Activated CD4-positive, alpha-beta T cell treated with anti-CD3 and anti-CD28 coated beads for 36 hours (primary cell): ENCODE measurements around the gene ABCB8. TPM values are rescaled to one million over a fixed set of nuclear protein-coding genes. Genes with fewer than 3 reads are reported as not detected.

Source experiments
- ATAC-seq: fragments of 200-7000 bp; cut with Tn5 transposase; one replicate; pipeline ENCODE4 v1.10.0; 2021; ENCODE audit warnings: mild to moderate bottlenecking, moderate library complexity
- CTCF ChIA-PET: fragments of 350-600 bp; sonication (Branson Sonifier 250); formaldehyde crosslinking; loops from one replicate; lab custom pipeline; 2021; ENCODE audit warnings: antibody characterized with exemption; lab: Charles Lee
- POLR2A ChIA-PET: fragments of 350-600 bp; sonication (Branson Sonifier 250); formaldehyde crosslinking; loops from one replicate; lab custom pipeline; 2021; ENCODE audit warnings: antibody characterized with exemption, inconsistent platforms; lab: Charles Lee
- DNase-seq: peaks from one replicate; pipeline ENCODE4 v3.0.0-alpha.2; 2020
- H3K27ac Mint-ChIP-seq: one replicate; pipeline ENCODE4 v1.8.0; 2021; ENCODE audit warnings: mixed read lengths
- H3K27me3 Mint-ChIP-seq: one replicate; pipeline ENCODE4 v1.8.0; 2021; ENCODE audit warnings: mixed read lengths
- H3K36me3 Mint-ChIP-seq: one replicate; pipeline ENCODE4 v1.8.0; 2021; ENCODE audit warnings: low read depth, mixed read lengths
- H3K4me1 Mint-ChIP-seq: one replicate; pipeline ENCODE4 v1.8.0; 2021; ENCODE audit warnings: mixed read lengths
- H3K4me3 Mint-ChIP-seq: one replicate; pipeline ENCODE4 v1.8.0; 2021; ENCODE audit warnings: mild to moderate bottlenecking, moderate library complexity, mixed read lengths
- H3K9me3 Mint-ChIP-seq: one replicate; pipeline ENCODE4 v1.8.0; 2021; ENCODE audit warnings: low read depth, mixed read lengths
- intact Hi-C, 2 experiments: fragments of 100-400 bp; cut with DNase I in 1 of 2; cut with micrococcal nuclease in 1 of 2; formaldehyde crosslinking; loops; one replicate each; pipeline versions ENCODE4 v1.14.2 to v1.15.1; 2022 to 2024; cut with DNase I, micrococcal nuclease
- total RNA-seq, 2 experiments: library from RNA; stranded (reverse); gene quantifications; one replicate each; pipeline ENCODE4 v1.2.3, GENCODE V29; 2021

ABCB8 gene
- total RNA-seq, 2 experiments from 2014 or later: 41.9 to 44.5 TPM

GRCh38 chr7:151064454-151064853, 36.2 kb downstream of the ABCB8 start:
- Mint-ChIP-seq H3K9me3 (no peaks in the 10 kb centered on the region), H3K27ac (no peak overlapping the region), H3K27me3 (no peaks in the 10 kb centered on the region), H3K36me3 (peaks cover 14% of the 10 kb centered on the region), H3K4me1 (peaks cover 12% of the 10 kb centered on the region), H3K4me3 (no peak overlapping the region)
- intact Hi-C loops: no loop called here
- ChIA-PET POLR2A (no interaction called here), CTCF (interaction anchor here (0.5 to 1.1 kb wide), 2 partner anchors 46 to 304 kb away, joined by 3 read pairs; no protein-coding TSS in a partner anchor)
- DNase-seq (no peak), ATAC-seq (no peak)

- no peak for ATAC-seq
- Mint-ChIP-seq H3K9me3 (no peaks in the 10 kb centered on the region), H3K36me3 (peaks cover 17% of the 10 kb centered on the region), H3K4me1 (peaks cover 12% of the 10 kb centered on the region), H3K27ac (no peak overlapping the region), H3K4me3 (no peak overlapping the region), H3K27me3 (no peaks in the 10 kb centered on the region)
- no peak for DNase-seq
- ChIA-PET CTCF (interaction anchor here (1.1 kb wide), 1 partner anchor 45 kb away, joined by 3 read pairs; no protein-coding TSS in a partner anchor), POLR2A (interaction anchor here (0.6 kb wide), 1 partner anchor 15 kb away, joined by 3 read pairs; no protein-coding TSS in a partner anchor)
- intact Hi-C loops: no loop called here
These were observed 36.7 kb downstream of the ABCB8 start for GRCh38 chr7:151064993-151065392.

DNA sequence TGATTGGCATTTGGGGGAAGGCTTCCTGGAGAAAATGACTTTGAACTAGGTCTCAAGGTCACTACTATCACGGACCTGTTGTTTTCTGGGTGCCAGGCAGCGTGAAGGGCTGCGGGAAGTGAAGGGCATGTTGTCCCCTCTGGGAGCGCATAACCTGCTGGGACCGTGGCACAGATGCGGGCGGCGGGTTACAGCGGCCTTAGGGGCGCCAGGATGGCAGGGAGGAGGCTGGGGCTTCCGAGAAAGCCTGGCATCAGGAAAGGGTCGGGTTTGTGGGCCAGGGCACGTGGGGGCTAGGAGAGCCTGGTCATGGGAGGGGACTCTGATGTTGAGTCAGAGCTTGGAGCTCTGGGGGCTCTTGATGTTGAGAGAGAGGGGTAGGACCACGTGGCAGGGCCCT, 37.3 kb downstream of the ABCB8 start:
- no peaks in the 10 kb centered on the region for H3K27me3 Mint-ChIP-seq
- ChIA-PET CTCF (interaction anchor here (1.5 kb wide), 1 partner anchor 45 kb away, joined by 3 read pairs; no protein-coding TSS in a partner anchor), POLR2A (interaction anchor here (0.6 kb wide), 1 partner anchor 15 kb away, joined by 3 read pairs; no protein-coding TSS in a partner anchor)

GRCh38 chr7:151066273-151066974, 38.2 kb downstream of the ABCB8 start:
- Mint-ChIP-seq H3K27me3 (no peaks in the 10 kb centered on the region), H3K9me3 (no peaks in the 10 kb centered on the region), H3K4me3 (no peak overlapping the region), H3K36me3 (peaks cover 21% of the 10 kb centered on the region), H3K4me1 (peaks cover 5% of the 10 kb centered on the region), H3K27ac (no peak overlapping the region)
- ATAC-seq: no peak
- ChIA-PET CTCF (interaction anchor here (1.5 kb wide), 1 partner anchor 45 kb away, joined by 3 read pairs; no protein-coding TSS in a partner anchor), POLR2A (no interaction called here)
- intact Hi-C loops: no loop called here
- DNase-seq: no peak

More for the DNA sequence above, 37.3 kb downstream of the ABCB8 start:
- H3K27ac Mint-ChIP-seq: no peak overlapping the region
- H3K36me3 Mint-ChIP-seq: peaks cover 18% of the 10 kb centered on the region
- no peak for ATAC-seq
- intact Hi-C loops: no loop called here
- H3K9me3 Mint-ChIP-seq: no peaks in the 10 kb centered on the region
- H3K4me1 Mint-ChIP-seq: peaks cover 12% of the 10 kb centered on the region
- no peak for DNase-seq
- no peak overlapping the region for H3K4me3 Mint-ChIP-seq

DNA sequence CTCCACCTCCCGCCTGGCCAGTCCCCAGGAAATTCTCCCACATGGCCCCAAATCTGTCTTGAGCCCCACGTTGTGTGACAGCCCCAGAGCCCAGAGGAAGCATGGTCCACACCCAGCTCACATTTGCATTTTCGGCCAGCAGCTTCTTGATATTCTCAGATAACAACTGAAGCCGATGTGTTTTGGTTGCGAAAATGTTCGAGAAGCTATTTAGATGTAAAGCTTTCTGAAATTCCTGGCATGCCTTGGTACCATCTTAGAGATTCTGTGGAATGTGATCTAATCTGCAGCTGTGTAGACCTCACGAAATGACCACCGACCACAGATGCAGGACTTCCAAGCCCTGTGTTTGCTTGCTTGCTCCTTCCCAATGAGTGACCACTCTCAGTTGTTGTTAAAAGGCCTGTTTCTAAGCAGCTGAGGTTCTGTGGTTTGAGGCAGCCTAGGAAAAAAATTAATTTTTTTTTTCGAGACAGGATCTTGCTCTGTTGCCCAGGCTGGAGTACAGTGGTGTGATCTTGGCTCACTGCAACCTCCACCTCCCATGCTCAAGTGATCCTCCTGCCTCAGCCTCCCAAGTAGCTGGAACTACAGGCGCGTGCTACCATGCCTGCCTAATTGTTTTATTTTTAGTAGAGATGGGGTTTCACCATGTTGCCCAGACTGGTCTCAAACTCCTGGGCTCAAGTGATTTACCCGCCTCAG, 40.0 kb downstream of the ABCB8 start:
- intact Hi-C loops: no loop called here
- Mint-ChIP-seq H3K27me3 (no peaks in the 10 kb centered on the region), H3K4me1 (no peaks in the 10 kb centered on the region), H3K27ac (no peak overlapping the region), H3K36me3 (peaks cover 24% of the 10 kb centered on the region), H3K4me3 (no peak overlapping the region), H3K9me3 (no peaks in the 10 kb centered on the region)
- ChIA-PET POLR2A (no interaction called here), CTCF (interaction anchor here (0.6 to 1.7 kb wide), 3 partner anchors 24 to 124 kb away, joined by 3 to 4 read pairs (median 4); no protein-coding TSS in a partner anchor)
- no peak for ATAC-seq
- no peak for DNase-seq

DNA sequence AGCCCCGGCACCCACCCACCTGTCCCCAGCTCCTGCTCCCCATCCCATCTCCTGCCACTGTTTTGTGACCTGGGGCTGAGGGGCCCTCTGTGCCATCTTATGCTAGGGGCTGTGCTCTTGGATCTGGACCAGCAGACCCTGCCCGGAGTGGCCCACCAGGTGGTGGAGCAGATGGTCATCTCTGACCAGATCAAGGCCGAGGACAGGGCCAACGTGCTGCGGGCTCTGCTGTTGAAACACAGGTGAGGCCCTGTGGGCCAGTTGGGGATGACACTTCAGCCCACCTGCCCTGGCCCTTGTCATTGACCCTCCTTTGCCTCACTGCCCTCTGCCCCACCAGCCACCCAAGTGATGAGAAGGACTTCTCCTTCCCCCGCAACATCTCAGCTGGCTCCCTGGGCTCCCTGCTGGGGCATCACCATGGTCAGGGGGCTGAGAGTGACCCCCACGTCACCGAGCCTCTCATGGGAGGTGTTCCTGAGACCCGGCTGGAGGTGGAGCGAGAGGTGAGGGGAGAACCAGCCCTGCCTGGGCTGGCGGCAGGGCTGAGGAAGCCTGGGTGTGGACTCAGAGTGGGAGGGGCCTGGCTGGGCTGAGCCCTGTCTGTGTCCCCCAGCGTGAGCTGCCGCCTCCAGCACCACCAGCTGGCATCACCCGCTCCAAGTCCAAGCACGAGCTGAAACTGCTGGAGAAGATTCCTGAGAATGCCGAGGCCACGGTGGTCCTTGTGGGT, 41.8 kb downstream of the ABCB8 start:
- Mint-ChIP-seq H3K27me3 (no peaks in the 10 kb centered on the region), H3K36me3 (peaks cover 22% of the 10 kb centered on the region), H3K9me3 (no peaks in the 10 kb centered on the region), H3K4me1 (no peaks in the 10 kb centered on the region), H3K27ac (no peak overlapping the region), H3K4me3 (no peak overlapping the region)
- CTCF ChIA-PET: no interaction called here
- intact Hi-C loops: no loop called here
- DNase-seq: no peak
- POLR2A ChIA-PET: no interaction called here
- no peak for ATAC-seq

GRCh38 chr7:151070574-151070960, 42.3 kb downstream of the ABCB8 start:
- Mint-ChIP-seq H3K27me3 (no peaks in the 10 kb centered on the region), H3K36me3 (peaks cover 22% of the 10 kb centered on the region), H3K4me1 (no peaks in the 10 kb centered on the region), H3K4me3 (no peak overlapping the region), H3K27ac (no peak overlapping the region), H3K9me3 (no peaks in the 10 kb centered on the region)
- no peak for DNase-seq
- intact Hi-C loops: no loop called here
- ChIA-PET CTCF (no interaction called here), POLR2A (no interaction called here)
- ATAC-seq: no peak

DNA sequence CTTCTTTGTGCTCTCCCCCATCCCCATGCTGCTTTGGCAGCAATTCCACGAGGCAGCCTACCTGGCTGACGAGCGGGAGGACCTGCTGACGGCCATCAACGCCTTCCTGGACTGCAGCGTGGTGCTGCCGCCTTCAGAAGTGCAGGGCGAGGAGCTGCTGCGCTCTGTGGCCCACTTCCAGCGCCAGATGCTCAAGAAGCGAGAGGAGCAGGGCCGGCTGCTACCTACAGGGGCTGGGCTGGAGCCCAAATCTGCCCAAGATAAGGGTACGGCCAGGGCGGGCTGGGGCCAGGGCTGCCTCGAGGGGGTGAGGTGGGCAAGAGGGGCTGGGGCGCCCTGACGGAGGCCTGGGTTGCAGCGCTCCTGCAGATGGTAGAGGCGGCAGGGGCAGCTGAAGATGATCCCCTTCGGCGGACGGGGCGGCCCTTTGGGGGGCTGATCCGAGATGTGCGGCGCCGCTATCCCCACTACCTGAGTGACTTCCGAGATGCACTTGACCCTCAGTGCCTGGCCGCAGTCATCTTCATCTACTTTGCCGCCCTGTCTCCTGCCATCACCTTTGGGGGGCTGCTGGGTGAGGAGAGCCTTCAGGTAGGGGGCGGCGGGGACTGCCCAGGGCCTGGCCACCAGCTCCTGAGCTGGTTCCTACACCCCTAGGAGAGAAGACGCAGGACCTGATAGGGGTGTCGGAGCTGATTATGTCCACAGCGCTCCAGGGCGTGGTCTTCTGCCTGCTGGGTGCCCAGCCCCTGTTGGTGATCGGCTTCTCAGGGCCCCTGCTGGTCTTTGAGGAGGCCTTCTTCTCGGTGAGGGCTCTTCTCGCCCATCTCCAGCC, 43.0 kb downstream of the ABCB8 start:
- POLR2A ChIA-PET: interaction anchor here (0.5 kb wide), 1 partner anchor 451 kb away, joined by 10 read pairs; no protein-coding TSS in a partner anchor
- DNase-seq (no peak), ATAC-seq (no peak)
- H3K36me3 Mint-ChIP-seq: peaks cover 21% of the 10 kb centered on the region
- H3K27me3 Mint-ChIP-seq: no peaks in the 10 kb centered on the region
- no peak overlapping the region for H3K4me3 Mint-ChIP-seq
- no peaks in the 10 kb centered on the region for H3K4me1 Mint-ChIP-seq
- intact Hi-C loops: no loop called here
- CTCF ChIA-PET: no interaction called here
- H3K27ac Mint-ChIP-seq: no peak overlapping the region
- no peaks in the 10 kb centered on the region for H3K9me3 Mint-ChIP-seq

- no peak overlapping the region for H3K27ac Mint-ChIP-seq
- H3K4me3 Mint-ChIP-seq: no peak overlapping the region
- H3K9me3 Mint-ChIP-seq: no peaks in the 10 kb centered on the region
- intact Hi-C loops: no loop called here
- H3K27me3 Mint-ChIP-seq: no peaks in the 10 kb centered on the region
- peaks cover 10% of the 10 kb centered on the region for H3K4me1 Mint-ChIP-seq
- ChIA-PET CTCF (interaction anchor here (0.7 kb wide), 1 partner anchor 111 kb away, joined by 3 read pairs; no protein-coding TSS in a partner anchor), POLR2A (interaction anchor here (0.6 kb wide), 1 partner anchor 52 kb away, joined by 3 read pairs; no protein-coding TSS in a partner anchor)
- H3K36me3 Mint-ChIP-seq: peaks cover 25% of the 10 kb centered on the region
- ATAC-seq (no peak), DNase-seq (no peak)
These were observed 45.7 kb downstream of the ABCB8 start for GRCh38 chr7:151073990-151074389.

- H3K36me3 Mint-ChIP-seq: peaks cover 26% of the 10 kb centered on the region
- H3K27ac Mint-ChIP-seq: peak overlapping the region; percentile 25
- no peaks in the 10 kb centered on the region for H3K9me3 Mint-ChIP-seq
- ChIA-PET POLR2A (no interaction called here), CTCF (no interaction called here)
- H3K27me3 Mint-ChIP-seq: no peaks in the 10 kb centered on the region
- H3K4me1 Mint-ChIP-seq: peaks cover 19% of the 10 kb centered on the region
- ATAC-seq: no peak
- intact Hi-C loops: no loop called here
- DNase-seq: no peak
- no peak overlapping the region for H3K4me3 Mint-ChIP-seq
These were observed 46.8 kb downstream of the ABCB8 start for GRCh38 chr7:151074817-151075661.
